Left cardiac atrium (tissue), 4 donors: ENCODE measurements around the gene ZNF883. TPM values are rescaled to one million over a fixed set of nuclear protein-coding genes. Genes with fewer than 3 reads are reported as not detected.
A peak's percentile ranks its signal among the peaks of the same experiment; 100 is the strongest.

Experiments
- ATAC-seq, 2 donors: fragments of 200-7000 bp; cut with Tn5 transposase; one replicate each; pipeline ENCODE4 v1.9.1; 2020; ENCODE audit warnings: mild to moderate bottlenecking in 2 of 2, moderate library complexity in 2 of 2
- DNase-seq: peaks from one replicate; pipeline ENCODE4 v3.0.0-alpha.2; 2020
- intact Hi-C, 2 donors: fragments of 100-400 bp; cut with DNase I; formaldehyde crosslinking; loops; one replicate each; pipeline versions ENCODE4 v1.14.1 to v1.15.1; 2022 to 2023
- total RNA-seq, 2 donors: library from RNA; stranded (reverse); fragmentation: NEBNext Ultra II Directional; extraction: Animal tissue kit (Norgen Biotek cat#: 25700); gene quantifications; one replicate each; pipeline ENCODE4 v1.2.1, GENCODE V29; 2021
- donor health status: DM: no; HTN: yes; CAD: no.
- donor health status: DM: no; HTN: yes; CAD: no; lungs with severe emphysema.
- donor health status: DM: yes; HTN: yes; CAD: no.
- donor health status: Dilated cardiomyopathy.

The ZNF883 gene
- total RNA-seq, 2 donors from 2014 or later = 2.8 to 6.0 TPM

DNA sequence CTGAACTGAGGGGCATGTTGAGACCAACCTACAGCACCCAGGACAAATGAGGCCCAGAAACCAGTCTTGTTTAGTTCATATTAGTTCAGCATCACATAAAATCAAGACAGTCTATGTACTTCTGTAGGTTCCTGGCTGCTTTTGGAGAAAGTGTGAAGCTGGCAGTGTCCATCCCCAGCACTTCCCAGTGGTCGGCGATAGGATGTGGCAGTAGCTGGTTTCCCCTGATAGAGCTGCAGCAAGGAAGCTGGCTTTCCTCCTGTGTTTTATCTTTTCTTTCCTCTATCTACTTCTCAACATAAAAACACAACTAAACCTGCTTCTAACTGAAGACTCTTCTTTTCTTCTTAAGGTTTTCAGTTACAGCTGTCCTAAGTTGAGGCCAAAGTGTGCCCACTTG lies 78.3 kb downstream of the ZNF883 start:
- intact Hi-C loops = no loop called here
- no peak for DNase-seq
- no peak for ATAC-seq

GRCh38 chr9:112925058-112925641 lies 86.8 kb downstream of the ZNF883 start:
- intact Hi-C loops = no loop called here
- DNase-seq = no peak
- no peak for ATAC-seq

DNA sequence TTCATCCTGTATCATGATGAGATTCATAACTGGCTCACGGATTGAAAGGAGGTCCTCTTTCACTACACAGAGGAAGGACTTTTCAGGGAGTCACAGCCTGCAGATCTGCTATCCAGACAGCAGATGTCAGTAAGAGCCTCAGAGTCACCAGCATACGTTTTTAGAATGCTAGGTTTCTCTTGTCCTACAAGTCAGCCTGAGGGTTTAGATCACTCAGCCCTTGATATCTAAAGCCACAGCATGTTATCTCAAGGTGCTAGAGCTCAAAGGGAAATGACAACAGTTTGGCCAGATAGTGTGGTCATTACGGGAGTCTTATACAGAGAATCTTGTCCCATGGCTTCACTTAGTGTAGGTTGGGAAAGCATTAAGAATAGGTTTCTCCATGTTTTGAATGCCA lies 90.4 kb downstream of the ZNF883 start:
- DNase-seq (no peak), ATAC-seq (peak in 1 of 2 donors; percentile 48)
- intact Hi-C loops = loop anchor here in 1 of 2 donors (5.0 kb wide), 1 partner anchor 201 kb away; no protein-coding TSS in a partner anchor

DNA sequence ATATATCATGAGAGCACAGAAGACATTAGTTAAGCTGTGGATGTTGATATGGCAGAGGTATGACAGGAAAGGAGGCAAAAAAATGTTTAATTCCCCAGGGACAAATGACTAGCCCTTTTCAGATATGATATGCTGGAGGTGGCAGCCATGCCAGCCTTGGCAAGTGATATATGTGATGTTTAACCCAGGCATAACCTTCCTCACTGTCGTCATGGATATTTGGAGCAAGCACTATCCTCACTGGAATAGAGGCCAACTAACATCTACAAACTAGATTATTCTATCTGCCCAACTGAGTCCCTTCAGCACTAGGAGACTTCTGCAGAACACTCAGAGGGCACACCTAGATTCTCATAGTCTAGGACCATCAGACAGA lies 94.0 kb downstream of the ZNF883 start:
- DNase-seq (no peak), ATAC-seq (no peak)

DNA sequence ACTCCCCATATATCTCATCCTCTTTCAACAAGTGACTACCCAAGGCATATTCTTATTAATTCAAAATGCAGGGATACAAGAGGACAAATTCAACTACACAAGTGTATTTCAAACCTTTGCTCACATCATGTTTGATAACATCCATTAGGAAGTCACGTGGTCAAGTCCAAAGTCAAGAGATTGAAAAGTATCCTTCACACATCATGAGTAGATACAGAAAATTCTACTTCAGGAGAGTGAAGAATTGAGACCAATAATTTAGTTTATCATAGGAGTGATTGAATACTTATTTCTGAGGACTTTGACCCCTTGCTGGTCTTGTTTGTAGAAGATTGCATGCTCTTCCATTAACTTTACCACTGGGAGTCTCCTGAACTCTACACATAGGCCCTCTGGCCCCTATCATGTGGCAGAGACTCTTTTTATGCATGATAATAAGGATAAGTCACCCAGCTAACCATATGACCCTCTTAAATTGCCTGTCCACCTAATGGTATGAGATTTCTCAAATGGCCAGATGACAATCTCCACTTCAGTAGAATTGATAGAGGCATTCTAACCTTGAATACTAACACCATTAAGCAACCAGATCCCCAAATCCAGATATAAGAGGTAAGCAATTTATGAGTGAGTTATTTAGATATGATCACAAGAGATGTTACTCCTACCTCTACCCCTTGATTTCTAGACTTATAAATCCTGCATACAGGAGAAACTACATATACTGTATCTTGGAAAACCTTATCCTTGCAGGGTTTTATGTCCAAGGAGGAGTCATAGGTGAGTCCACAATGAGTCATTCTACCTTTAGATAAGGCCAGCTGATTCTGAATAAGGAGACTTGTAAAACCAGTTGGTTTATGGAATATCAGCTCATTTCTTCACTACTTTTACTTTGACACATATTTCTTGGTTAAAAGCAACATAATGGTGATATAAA lies 94.7 kb downstream of the ZNF883 start:
- intact Hi-C loops = no loop called here
- DNase-seq (no peak), ATAC-seq (no peak)

More for the DNA sequence above, 94.0 kb downstream of the ZNF883 start:
- intact Hi-C loops = no loop called here

GRCh38 chr9:112914524-112914923 lies 97.5 kb downstream of the ZNF883 start:
- intact Hi-C loops = no loop called here
- DNase-seq (no peak), ATAC-seq (no peak)

- DNase-seq = no peak
- ATAC-seq = no peak
- intact Hi-C loops = no loop called here
These were observed 98.7 kb downstream of the ZNF883 start for GRCh38 chr9:112913326-112913725.

DNA sequence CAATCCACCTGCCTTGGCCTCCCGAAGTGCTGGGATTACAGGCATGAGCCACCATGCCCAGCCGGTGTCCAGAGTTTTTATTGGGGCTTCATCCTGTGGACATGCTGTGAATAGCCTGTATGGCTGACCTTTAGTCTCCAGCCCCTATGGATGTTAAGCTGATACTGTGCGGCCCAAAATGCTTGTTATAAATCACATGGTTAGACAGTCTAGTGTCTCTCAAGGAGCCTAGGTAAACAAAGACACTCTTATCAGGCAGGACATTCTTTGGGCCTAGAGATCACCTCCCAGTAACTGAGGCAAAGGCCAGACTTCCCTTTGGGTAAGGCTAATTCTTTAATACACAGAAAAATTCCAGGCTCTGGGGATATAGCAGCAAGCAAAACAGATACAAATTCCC lies 99.4 kb downstream of the ZNF883 start:
- no peak for DNase-seq
- intact Hi-C loops = no loop called here
- no peak for ATAC-seq

DNA sequence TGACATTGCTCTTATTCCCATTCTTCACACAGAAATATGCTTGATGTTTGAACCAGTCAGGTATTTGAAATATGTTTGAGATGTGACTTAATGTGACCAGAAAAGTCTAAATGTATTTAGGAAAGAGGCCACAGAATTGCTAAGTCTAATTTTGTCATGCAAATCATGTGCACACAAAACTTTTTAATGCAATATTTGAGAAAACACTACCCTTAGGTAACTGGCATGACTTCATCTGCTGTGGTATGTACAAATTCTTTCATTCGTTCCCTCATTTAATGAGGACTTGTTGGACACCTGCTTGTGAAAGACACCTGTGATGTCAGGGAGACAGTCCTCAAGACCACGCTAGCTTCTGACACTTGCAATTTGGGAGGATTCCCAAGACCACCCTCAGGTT lies 100.3 kb downstream of the ZNF883 start:
- no peak for DNase-seq
- intact Hi-C loops = no loop called here
- ATAC-seq = no peak

Other genes with a start within 250 kb of the ZNF883 start
- not detected for gene SLC46A2, start 121.3 kb downstream of the ZNF883 start, total RNA-seq
- 1 to 10 TPM; 2.0 to 2.4 TPM for gene ZFP37, start 44.5 kb upstream of the ZNF883 start, total RNA-seq
- 10 to 100 TPM in 1 of 2 donors, 1 to 10 TPM in 1; 7.1 to 12.3 TPM for gene SLC31A2, start 138.8 kb upstream of the ZNF883 start, total RNA-seq
- gene FKBP15, start 209.1 kb upstream of the ZNF883 start, total RNA-seq = 10 to 100 TPM; 19.5 to 20.4 TPM
- 10 to 100 TPM; 13.8 to 23.4 TPM for gene SLC31A1, start 209.4 kb upstream of the ZNF883 start, total RNA-seq